Activated CD8-positive, alpha-beta memory T cell treated with anti-CD3 and anti-CD28 coated beads, Interleukin-2, amount 50 U/mL, for 48 hours (primary cell): ENCODE measurements around the gene UNC93B1.

Experiments
- DNase-seq: peaks from one replicate; pipeline ENCODE4 v3.0.0-alpha.2; 2020

UNC93B1 gene

GRCh38 chr11:68020575-68020974, 16.7 kb upstream of the UNC93B1 start:
- no peak for DNase-seq

GRCh38 chr11:68019486-68019885, 15.6 kb upstream of the UNC93B1 start:
- DNase-seq, result no peak

- no peak for DNase-seq
Measured at GRCh38 chr11:68018730-68019190, 14.9 kb upstream of the UNC93B1 start.

DNA sequence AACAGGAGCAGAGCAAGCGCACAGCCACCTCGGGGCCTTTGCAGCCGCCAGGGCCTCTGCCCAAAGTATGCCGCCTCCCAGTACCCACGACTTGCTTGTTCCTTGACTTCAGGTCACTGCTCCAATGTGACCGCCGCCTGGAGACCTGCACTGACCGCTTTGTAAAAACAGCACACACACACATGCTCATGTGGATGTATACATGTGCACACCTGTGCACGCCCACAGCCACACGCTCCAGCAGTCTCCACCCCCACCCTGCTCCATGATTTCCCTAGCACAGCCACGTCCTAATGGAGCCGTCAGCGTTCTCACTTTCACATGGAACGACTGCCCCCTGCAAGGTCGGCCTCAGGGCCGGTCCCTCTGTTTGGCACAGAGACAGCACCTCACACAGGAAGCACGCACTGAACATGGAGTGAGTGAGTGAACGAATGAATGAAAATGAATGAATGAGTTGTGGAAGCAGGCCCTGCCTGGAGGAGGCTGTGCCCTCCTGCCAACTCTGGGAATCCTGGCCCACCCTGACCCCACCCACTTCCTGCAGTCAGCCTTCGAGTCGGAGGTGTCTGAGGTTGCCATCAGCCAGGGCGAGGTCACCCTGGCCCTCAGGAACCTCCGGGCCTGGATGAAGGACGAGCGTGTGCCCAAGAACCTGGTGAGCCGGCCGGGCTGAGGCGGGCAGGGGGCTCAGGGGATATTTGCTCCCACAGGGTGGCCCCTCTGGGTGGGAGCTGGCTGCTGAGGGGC, 14.3 kb upstream of the UNC93B1 start:
- no peak for DNase-seq

- no peak for DNase-seq
Measured at GRCh38 chr11:68016904-68017817, 13.3 kb upstream of the UNC93B1 start.

- no peak for DNase-seq
Measured at GRCh38 chr11:68016161-68016903, 12.4 kb upstream of the UNC93B1 start.

- no peak for DNase-seq
Measured at GRCh38 chr11:68015467-68015866, 11.6 kb upstream of the UNC93B1 start.

- no peak for DNase-seq
Measured at GRCh38 chr11:68014947-68015447, 11.1 kb upstream of the UNC93B1 start.

DNA sequence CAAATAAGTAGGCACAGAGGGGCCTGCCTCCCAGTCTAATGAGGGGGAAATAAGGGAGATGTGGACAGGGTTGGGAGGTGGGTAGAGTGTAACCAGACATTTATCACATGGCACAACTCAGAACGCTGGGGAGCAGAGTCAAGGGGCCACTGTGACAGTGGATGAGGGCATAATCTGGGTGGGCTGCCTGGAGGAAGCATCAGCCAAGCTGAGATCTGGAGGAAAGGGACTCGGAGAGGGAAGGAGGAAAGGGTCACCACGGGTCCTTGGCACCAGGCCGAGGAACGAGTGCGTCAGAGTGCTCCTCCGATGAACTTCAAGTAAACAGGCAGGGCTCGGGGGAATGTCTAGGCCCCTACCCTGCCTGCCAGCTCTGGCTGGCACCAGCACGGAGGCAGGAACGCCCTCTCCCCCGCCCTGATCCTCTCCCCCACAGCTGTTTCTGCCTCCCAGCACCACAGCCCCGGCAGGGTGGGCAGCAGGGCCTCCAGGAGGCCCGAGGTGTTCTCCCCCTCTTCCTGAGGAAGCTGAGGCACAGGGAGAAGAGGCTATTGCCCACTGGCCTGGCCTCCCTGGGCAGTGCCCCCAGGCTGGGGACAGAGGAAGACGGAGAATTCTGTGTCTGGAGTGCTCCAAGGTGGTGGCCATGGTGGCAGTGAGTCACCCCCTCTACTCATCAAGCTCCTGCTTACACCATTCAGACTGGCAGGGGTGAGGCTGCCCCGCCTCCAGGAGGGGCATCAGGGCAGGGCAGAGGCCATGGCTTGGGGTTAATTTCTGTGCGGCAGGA, 10.5 kb upstream of the UNC93B1 start:
- DNase-seq, result no peak

DNA sequence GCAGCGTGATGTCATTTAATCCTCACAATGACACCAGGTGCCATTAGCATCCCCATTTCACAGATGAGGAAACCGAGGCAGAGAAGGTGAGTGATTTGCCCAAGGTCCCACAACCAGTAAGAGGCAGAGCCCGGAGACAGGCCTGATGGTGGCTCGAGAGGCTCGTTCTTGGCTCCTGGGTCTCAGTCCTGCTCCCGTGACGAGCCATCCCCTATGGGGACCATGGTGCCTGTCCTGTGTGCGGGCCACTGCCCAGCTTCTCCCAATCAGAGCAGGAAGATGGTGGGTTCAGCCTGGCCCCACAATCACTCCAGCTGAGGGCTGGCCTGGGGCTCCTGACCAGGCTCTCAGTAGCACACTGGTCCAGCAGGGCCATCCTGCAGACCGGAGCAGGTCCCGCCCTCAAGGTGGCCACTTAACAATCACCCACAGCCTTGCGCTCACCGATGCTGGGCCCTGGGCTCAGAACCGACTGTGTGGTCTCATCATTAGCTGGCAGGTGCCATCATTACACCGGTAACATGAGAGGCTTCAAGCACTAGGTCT, 9.8 kb upstream of the UNC93B1 start:
- DNase-seq, result no peak

GRCh38 chr11:68012843-68013610, 9.1 kb upstream of the UNC93B1 start:
- DNase-seq, result no peak

GRCh38 chr11:68012044-68012842, 8.3 kb upstream of the UNC93B1 start:
- no peak for DNase-seq

GRCh38 chr11:68011051-68011943, 7.4 kb upstream of the UNC93B1 start:
- no peak for DNase-seq

DNA sequence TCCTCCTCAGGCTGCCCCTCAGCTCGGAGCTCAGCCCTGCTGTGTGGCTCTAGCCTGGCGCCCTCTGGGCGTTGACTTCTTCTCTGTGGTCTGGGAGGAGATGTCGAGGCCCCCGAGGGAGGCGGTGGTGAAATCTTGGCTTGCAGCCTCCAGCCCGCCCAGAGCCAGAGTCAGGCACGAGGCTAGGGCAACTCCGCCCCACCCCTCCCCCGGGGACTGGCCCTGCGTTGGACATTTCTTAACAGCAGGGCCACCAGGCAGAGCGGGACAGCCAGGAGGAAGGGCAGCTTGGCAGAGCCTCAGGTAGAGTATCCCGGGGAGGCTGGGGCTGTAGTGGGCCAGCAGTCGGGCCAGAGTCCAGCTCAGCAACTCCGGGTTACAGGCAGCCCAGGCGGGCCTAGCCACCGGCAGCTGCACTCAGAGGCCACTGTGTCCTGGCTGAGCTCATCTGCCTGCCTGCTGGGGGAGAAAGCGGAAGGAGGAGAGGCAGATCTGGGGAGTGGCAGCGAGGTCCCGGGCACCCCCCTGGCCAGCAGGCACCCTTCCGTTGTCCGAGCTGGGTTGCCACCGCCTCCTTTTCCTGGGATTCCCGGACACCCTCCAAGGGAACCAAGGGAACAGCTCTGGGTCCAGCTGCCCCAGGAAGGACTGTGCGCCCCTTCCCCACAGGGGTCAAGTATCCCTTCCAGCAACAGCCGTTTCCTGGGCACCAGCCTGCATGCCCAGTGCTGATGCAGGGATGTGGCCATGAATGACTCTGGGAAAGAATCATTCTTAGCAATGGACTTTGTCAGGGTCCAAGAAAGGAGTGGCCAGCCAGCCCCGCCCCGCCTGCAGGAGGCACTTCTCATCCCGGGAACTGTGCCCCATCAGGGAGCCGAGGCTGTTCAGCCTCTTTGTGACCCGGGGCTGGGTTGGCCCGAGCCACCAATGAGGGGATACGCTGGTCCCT, 6.5 kb upstream of the UNC93B1 start, which contains the start of gene ALDH3B1:
Gene ALDH3B1 (plus strand): TSS at position 238 of the 952 bp plus-strand sequence. CDS start 4,971 bp downstream, outside the sequence.
- no peak for DNase-seq

DNA sequence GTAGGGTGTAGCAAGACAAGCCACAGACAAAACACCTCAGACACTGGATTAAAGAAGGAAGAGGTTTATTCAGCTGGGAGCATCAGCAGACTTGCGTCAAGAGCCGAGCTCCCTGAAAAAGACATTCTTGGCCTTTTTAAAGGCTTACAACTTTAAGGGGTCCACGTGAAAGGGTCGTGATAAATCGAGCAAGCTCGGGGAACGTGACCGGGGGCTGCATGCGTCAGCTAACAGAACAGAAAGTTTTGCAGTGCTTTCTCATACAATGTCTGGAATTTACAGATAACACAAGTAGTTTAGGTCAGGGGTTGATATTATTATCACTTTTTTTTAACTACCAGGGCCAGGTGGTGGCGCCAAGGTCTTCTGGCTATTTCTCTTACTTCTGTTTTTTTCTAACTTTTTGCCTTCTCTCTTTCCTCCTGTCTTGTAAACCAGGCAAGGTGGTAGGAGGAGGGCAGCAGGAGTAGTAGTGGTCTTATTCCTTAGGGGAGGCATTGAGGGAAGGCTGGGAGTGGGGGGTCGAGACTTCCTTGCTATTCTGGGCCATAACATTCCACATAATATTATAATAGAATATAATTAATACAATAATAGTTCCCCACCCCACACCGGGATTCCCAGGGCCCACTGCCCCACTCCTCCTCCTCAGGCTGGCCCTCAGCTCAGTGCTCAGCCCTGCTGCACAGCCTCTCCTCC, 5.6 kb upstream of the UNC93B1 start:
- no peak for DNase-seq

DNA sequence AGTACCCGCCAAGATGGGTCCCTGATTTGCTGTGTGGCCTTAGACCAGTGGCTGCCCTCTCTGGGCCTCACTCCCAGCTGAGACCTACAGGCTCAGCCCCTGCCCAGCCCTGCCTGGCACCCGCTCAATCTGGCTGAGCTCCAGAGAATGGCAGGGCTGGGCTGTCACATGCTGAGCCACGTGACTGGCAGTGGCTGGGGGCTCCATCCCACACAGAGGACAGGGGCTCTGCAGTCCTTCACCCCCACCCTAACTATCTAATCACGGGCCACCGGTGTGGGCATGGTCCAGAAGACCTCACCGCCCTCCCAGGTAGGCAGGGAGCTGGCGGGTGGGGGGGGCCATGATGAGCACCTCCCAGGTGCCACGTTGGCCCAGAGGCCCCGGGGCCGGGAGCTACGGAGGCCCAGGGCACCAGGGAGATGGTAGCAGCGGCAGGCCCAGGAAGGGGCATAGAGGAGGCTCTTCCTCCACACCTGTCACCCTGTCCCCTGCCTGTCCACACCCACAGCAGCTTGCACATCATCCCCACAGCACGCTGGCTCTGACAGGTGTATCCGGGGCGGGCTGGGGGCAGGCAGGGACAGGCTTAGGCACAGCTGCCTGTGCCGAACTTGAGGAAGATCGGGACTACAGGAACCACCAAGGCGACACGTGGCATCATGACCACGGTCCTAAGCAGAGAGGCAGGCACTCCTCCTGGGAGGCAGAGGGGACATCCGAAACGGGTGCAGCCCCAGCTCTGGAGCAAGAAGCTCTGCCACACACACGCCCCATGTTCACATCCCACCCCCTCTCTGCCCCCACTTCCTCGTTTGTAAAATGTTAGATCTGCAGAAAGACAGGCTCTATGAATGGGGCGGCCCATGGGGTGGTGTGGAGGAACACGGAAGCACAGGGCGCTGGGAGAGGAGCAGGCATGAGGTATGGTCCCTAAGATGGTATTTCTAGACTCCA, 4.8 kb upstream of the UNC93B1 start:
- DNase-seq, result no peak
